ENCODE results near the gene BIRC5. TPM values are rescaled to one million over a fixed set of nuclear protein-coding genes. Genes with fewer than 3 reads are reported as not detected.

The BIRC5 gene
- total RNA-seq, 6 donors from 2014 or later: 1.4 to 6.4 (median 3.5) TPM; not detected in 1

DNA sequence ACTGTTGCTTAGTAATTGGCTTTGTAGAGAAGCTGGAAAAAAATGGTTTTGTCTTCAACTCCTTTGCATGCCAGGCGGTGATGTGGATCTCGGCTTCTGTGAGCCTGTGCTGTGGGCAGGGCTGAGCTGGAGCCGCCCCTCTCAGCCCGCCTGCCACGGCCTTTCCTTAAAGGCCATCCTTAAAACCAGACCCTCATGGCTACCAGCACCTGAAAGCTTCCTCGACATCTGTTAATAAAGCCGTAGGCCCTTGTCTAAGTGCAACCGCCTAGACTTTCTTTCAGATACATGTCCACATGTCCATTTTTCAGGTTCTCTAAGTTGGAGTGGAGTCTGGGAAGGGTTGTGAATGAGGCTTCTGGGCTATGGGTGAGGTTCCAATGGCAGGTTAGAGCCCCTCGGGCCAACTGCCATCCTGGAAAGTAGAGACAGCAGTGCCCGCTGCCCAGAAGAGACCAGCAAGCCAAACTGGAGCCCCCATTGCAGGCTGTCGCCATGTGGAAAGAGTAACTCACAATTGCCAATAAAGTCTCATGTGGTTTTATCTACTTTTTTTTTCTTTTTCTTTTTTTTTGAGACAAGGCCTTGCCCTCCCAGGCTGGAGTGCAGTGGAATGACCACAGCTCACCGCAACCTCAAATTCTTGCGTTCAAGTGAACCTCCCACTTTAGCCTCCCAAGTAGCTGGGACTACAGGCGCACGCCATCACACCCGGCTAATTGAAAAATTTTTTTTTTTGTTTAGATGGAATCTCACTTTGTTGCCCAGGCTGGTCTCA is 11.2 kb downstream of the BIRC5 start:
- H3K27ac ChIP-seq: peak overlapping the region in 2 of 4 donors; percentile 64 to 84
- H3K36me3 ChIP-seq: no peaks in the 10 kb centered on the region
- H3K27me3 ChIP-seq: no peaks in the 10 kb centered on the region
- no peak overlapping the region for H3K4me3 ChIP-seq
- no peak for DNase-seq
- WGBS, 2 donors: 93 to 94% methylated on average over 16 of the region's 16 CpGs
- no peak for TF ChIP-seq EP300 (IDR thresholded peaks at IDR 0.05)
- TF ChIP-seq CTCF (IDR thresholded peaks at IDR 0.05): no peak
- TF ChIP-seq POLR2AphosphoS5 (IDR thresholded peaks at IDR 0.05): no peak
- no peak for TF ChIP-seq POLR2A (IDR thresholded peaks at IDR 0.05)
- peaks cover 7 to 13% (median 8%) of the 10 kb centered on the region in 4 donors for H3K4me1 ChIP-seq
- peak in 1 of 2 donors; percentile 35 for ATAC-seq (ENCODE audit: low FRiP score in 2 of 2)
- H3K9me3 ChIP-seq: no peaks in the 10 kb centered on the region

DNA sequence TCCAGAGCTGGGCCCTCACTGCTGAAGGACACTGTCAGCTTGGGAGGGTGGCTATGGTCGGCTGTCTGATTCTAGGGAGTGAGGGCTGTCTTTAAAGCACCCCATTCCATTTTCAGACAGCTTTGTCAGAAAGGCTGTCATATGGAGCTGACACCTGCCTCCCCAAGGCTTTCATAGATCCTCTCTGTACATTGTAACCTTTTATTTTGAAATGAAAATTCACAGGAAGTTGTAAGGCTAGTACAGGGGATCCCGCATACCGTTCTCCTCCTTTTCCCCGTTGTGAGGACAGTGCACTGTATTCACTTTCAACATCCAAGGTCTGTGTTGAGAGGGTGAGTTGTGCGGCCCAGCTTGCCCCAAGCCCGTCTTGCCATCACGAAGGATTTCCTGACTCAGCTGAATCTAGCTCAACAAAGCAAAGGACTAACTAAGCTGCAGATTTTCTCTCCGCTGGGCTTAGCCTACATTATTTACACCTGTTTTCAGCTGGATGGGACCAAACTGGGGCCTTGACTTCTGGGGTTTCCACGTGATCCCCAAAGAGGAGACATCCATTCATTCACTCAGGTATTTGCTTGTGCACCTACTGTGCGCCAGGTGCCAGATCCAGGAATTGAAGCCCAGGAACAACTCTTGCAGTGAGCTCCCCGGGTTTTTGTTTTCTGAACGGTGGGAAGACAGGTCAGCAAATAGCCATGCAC is 12.2 kb downstream of the BIRC5 start:
- DNase-seq (no peak), ATAC-seq (ENCODE audit: low FRiP score in 2 of 2) (no peak)
- Histone ChIP-seq H3K27ac (no peak overlapping the region), H3K4me1 (peaks cover 7 to 13% (median 8%) of the 10 kb centered on the region in 4 donors), H3K36me3 (no peaks in the 10 kb centered on the region), H3K4me3 (no peak overlapping the region), H3K27me3 (peaks cover 0 to 7% (median 2%) of the 10 kb centered on the region in 4 donors), H3K9me3 (no peaks in the 10 kb centered on the region)
- TF ChIP-seq POLR2A (IDR thresholded peaks at IDR 0.05) (no peak), CTCF (IDR thresholded peaks at IDR 0.05) (no peak), POLR2AphosphoS5 (IDR thresholded peaks at IDR 0.05) (no peak), EP300 (IDR thresholded peaks at IDR 0.05) (no peak)
- WGBS, 2 donors: 72 to 75% methylated on average over 11 to 12 of the region's 12 CpGs

- Histone ChIP-seq H3K27me3 (peaks cover 0 to 13% (median 6%) of the 10 kb centered on the region in 4 donors), H3K4me3 (no peak overlapping the region), H3K36me3 (no peaks in the 10 kb centered on the region), H3K9me3 (no peaks in the 10 kb centered on the region), H3K4me1 (peaks cover 7 to 19% (median 11%) of the 10 kb centered on the region in 4 donors), H3K27ac (peak overlapping the region in 2 of 4 donors; percentile 2 to 11)
- DNase-seq: no peak
- peak in 1 of 2 donors; percentile 43 for TF ChIP-seq POLR2AphosphoS5 (IDR thresholded peaks at IDR 0.05)
- TF ChIP-seq CTCF (IDR thresholded peaks at IDR 0.05): no peak
- no peak for TF ChIP-seq POLR2A (IDR thresholded peaks at IDR 0.05)
- 45 to 51% methylated on average over 12 to 20 of the region's 20 CpGs for WGBS, 2 donors
- peak in 1 of 2 donors; percentile 31 for ATAC-seq (ENCODE audit: low FRiP score in 2 of 2)
Measured at GRCh38 chr17:78226759-78227454, 12.9 kb downstream of the BIRC5 start.

- H3K36me3 ChIP-seq: no peaks in the 10 kb centered on the region
- ATAC-seq (ENCODE audit: low FRiP score in 2 of 2) (peak in 1 of 2 donors; percentile 35), DNase-seq (no peak)
- TF ChIP-seq EP300 (IDR thresholded peaks at IDR 0.05): no peak
- TF ChIP-seq CTCF (IDR thresholded peaks at IDR 0.05): no peak
- TF ChIP-seq POLR2AphosphoS5 (IDR thresholded peaks at IDR 0.05): no peak
- TF ChIP-seq POLR2A (IDR thresholded peaks at IDR 0.05): no peak
- H3K4me3 ChIP-seq: no peak overlapping the region
- peaks cover 5 to 21% (median 15%) of the 10 kb centered on the region in 4 donors for H3K4me1 ChIP-seq
- 68 to 87% methylated on average over 10 of the region's 10 CpGs for WGBS, 2 donors
- H3K27ac ChIP-seq: peak overlapping the region in 2 of 4 donors; percentile 2 to 11
- H3K27me3 ChIP-seq: peaks cover 0 to 19% (median 9%) of the 10 kb centered on the region in 4 donors
- H3K9me3 ChIP-seq: no peaks in the 10 kb centered on the region
Measured at GRCh38 chr17:78227455-78227916, 13.4 kb downstream of the BIRC5 start.

All from upper lobe of left lung (tissue), 6 donors.